Camera-type eye (tissue), 1 donor: Measurements from ENCODE around the gene FPR3. TPM values are rescaled to one million over a fixed set of nuclear protein-coding genes. Genes with fewer than 3 reads are reported as not detected.

Experiments used
- total RNA-seq: library from RNA; depleted of rRNA; stranded (reverse); fragments of >200 nt; gene quantifications from one replicate; pipeline ENCODE4 v1.2.3, GENCODE V29; 2014

Gene FPR3
- 0.66 TPM for total RNA-seq

GRCh38 chr19:51794885-51795490 lies at the start of gene FPR3:
FPR3 (plus strand) TSS chr19:51795157; CDS start chr19:51823749, 28,592 bp downstream.

GRCh38 chr19:51751655-51752054 lies 43.3 kb upstream of the FPR3 start, which contains the start of gene FPR1:
FPR1 (minus strand) TSS chr19:51751878; CDS start chr19:51746994, 4,884 bp downstream.

GRCh38 chr19:51760697-51761356 lies 34.1 kb upstream of the FPR3 start, which contains the start of gene FPR2:
FPR2 (plus strand) TSS chr19:51761180; CDS start chr19:51768659, 7,479 bp downstream.

Other genes starting within 250 kb of the FPR3 start
- 15.7 TPM for gene ZNF175, start 223.9 kb upstream of the FPR3 start, total RNA-seq
- 0.27 TPM for gene SIGLEC5, start 164.8 kb upstream of the FPR3 start, total RNA-seq
- 0.55 TPM for gene SIGLEC14, start 148.3 kb upstream of the FPR3 start, total RNA-seq
- gene SPACA6, start 101.8 kb upstream of the FPR3 start, total RNA-seq = 12.0 TPM
- gene HAS1, start 71.2 kb upstream of the FPR3 start, total RNA-seq = 0.33 TPM
- gene FPR1, start 43.3 kb upstream of the FPR3 start, total RNA-seq = 1.5 TPM
- 0.27 TPM for gene FPR2, start 34.0 kb upstream of the FPR3 start, total RNA-seq
- gene ZNF577, start 92.8 kb downstream of the FPR3 start, total RNA-seq = 45.6 TPM
- gene ZNF649, start 109.9 kb downstream of the FPR3 start, total RNA-seq = 36.3 TPM
- 9.1 TPM for gene ZNF613, start 132.3 kb downstream of the FPR3 start, total RNA-seq
- 20.3 TPM for gene ZNF350, start 191.7 kb downstream of the FPR3 start, total RNA-seq
- 41.6 TPM for gene ZNF615, start 213.1 kb downstream of the FPR3 start, total RNA-seq
- gene ZNF614, start 233.2 kb downstream of the FPR3 start, total RNA-seq = 21.6 TPM